GM19099 (cell line): ENCODE data around the gene ITGAE.

Experiments
- POLR2A ChIP-seq: IDR thresholded peaks from 3 replicates; pipeline ENCODE4 v1.6.1; 2011; ENCODE audit warnings: low read depth; ENCODE audit not compliant: insufficient read length; ENCODE audit errors: extremely low read depth

Gene ITGAE, protein sequence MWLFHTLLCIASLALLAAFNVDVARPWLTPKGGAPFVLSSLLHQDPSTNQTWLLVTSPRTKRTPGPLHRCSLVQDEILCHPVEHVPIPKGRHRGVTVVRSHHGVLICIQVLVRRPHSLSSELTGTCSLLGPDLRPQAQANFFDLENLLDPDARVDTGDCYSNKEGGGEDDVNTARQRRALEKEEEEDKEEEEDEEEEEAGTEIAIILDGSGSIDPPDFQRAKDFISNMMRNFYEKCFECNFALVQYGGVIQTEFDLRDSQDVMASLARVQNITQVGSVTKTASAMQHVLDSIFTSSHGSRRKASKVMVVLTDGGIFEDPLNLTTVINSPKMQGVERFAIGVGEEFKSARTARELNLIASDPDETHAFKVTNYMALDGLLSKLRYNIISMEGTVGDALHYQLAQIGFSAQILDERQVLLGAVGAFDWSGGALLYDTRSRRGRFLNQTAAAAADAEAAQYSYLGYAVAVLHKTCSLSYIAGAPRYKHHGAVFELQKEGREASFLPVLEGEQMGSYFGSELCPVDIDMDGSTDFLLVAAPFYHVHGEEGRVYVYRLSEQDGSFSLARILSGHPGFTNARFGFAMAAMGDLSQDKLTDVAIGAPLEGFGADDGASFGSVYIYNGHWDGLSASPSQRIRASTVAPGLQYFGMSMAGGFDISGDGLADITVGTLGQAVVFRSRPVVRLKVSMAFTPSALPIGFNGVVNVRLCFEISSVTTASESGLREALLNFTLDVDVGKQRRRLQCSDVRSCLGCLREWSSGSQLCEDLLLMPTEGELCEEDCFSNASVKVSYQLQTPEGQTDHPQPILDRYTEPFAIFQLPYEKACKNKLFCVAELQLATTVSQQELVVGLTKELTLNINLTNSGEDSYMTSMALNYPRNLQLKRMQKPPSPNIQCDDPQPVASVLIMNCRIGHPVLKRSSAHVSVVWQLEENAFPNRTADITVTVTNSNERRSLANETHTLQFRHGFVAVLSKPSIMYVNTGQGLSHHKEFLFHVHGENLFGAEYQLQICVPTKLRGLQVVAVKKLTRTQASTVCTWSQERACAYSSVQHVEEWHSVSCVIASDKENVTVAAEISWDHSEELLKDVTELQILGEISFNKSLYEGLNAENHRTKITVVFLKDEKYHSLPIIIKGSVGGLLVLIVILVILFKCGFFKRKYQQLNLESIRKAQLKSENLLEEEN

DNA sequence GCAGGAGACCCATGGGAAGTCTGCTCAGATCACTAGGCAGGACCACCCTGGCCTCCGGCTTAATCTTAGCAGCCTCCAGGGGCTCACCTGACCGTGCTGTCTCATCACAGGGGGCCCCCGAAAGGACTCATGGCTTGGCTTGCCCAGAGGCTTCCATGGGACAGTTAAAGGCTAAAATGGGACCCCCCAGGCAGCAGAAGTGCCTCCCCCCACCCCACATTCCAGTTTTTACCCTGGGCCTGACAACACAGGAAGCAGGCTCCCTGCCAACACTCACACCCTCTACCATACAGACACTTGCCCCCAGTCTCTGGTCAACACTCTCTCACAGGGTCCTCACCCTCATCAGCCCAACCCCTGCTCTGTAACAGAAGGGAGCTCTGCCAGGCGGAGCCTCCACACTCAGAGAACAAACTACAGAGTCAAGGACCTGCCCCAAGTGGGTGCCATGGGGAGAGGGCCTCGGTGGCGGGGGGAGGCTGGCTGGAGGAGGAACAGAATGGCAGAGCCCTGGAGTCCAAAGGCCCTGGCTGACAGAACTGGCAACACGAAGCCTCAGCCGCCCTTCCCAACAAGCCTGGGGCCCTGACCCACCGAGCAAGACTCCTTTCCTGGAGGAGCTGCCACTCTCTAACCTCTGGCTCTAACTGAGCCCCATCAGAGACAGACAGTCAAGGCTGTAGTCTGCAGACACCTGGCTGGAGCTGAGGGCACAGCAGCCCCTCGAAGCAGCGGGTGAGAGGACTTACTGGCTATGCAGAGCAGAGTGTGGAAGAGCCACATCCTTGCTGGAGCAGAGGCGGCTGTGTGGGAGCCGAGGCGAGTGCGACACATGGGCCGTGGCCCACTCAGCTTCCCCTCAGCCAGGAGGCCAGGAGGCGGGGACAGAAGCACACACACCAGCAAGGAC lies at the start of gene ITGAE:
Gene ITGAE, minus strand, starts transcription at position 827 of the 910 bp plus-strand sequence. Its CDS starts 44 bp downstream, at position 783.
- no peak for TF ChIP-seq POLR2A

DNA sequence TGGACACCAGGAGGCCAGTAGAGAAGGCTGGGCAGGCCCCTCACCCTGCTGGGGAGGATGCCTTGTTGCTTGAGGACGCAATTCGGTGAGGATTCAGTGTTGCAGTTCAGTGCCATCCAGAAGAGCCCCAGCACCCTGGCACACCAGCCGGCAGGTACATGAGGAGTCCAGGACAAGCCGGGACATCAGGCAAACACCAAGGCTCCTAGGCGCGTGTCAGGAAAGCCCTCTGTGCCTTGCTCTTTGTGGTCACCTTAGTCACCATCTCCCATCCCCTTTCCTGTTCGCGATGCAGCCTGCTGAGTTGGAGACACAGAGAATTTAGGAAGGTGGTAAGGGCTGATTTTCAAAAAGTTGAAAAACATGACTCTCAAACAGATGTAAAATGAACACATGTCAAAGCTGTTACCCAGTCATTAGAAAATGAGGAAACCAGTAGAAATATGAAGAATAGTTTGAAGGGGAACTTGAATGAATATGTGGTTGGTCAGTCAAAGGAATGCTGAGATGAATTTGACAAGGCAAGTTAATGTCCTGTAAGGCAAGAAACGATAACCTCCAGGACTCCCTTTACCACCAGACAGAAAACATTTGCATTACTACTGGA lies 47.3 kb upstream of the ITGAE start:
- no peak for TF ChIP-seq POLR2A

DNA sequence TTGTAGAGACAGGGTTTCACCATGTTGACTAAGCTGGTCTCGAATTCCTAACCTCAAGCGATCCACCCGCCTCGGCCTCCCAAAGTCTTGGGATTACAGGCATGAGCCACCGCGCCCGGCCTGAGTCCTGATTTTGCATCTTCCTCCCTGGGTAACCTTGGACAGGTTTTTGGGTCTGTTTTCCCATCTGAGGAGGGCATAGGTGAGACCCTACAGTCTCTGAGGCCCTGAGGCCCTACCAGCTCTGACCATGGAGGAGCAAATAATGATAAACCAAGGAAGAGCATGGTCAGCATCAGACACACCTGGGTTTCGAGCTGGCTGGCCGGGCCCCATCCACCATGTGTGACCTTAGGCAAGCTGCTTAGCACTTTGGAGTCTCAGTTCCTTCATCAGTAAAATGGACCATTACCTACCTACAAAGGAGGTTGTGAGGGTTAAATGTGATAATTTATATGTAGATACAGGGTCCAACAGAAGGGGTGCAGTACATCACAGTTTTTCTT lies 46.2 kb upstream of the ITGAE start:
- no peak for TF ChIP-seq POLR2A

DNA sequence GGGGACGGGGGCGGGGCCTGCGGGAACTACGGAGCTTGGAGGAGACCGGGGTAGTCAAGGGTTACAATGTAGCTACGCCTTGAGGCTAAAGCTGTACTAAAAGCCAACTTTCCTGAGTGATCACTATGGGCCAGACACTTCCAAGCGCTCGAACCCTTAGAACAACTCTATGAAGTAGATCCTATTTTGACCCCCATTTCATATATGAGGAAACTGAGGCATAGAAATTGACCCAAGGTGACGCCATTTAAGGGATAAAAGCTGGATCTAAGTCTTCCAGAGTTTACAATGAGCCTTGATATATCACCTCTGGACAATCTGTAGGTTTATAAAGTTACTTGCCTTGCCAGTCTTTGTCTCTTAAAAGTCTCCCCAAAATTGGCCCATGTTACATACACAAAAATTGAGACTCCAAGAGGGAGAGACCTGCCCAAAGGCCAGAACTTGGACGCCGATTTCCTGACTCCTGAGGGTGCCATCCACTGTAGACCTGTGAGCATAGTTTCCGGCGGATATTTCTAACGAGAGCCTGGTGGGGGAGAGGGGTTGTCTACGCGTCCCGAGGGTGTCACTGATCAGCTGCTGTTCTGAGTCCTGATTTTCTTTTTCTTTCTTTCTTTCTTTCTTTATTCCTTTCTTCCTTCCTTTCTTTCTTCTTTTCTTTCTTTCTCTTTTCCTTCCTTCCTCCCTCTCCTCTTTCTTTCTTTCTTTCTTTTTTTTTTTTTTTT lies 45.6 kb upstream of the ITGAE start:
- no peak for TF ChIP-seq POLR2A

DNA sequence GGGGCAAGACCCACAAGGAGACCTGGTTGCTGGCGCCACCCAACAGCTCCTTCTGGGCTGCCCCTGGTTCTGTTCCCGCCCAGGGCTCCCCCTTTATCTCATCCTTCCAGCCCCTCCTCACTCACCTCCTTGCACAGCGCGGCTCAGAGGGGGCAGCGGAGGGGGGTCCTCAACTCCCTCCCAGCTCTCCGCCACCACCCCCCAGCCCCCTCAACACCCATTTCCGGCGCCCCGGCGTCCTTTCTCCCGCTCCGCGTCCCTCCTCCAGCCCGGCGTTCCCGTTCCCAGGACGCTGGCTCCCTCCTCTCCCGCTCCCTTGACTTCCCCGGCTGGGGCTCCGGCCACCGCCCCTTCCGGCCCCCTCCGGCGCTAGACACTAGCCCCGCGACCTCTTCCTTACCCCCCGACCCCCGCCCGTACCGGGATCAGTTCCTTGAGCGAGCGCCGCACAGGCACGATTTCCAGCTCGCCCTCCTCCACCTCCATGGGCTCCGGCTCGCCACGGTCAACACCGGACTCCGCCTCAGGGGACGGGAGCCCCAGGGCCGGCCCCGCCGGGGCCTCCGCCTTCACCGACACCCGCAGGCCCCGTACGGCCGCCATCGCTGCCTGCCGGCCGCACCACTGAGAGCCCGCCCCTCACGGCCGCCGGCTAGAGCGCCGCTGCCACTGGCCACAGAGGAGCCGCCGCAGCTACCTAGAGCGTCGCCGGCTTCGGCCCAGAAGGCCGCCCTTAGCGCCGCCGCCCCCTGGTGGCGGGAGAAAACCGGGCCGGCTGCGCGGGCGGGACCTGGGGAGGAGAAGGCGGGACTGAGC lies 44.8 kb upstream of the ITGAE start, which contains the start of gene NCBP3:
Gene NCBP3, minus strand, starts transcription at position 626 of the 816 bp plus-strand sequence. Its CDS starts 23 bp downstream, at position 603.
- peak; percentile 97 for TF ChIP-seq POLR2A

DNA sequence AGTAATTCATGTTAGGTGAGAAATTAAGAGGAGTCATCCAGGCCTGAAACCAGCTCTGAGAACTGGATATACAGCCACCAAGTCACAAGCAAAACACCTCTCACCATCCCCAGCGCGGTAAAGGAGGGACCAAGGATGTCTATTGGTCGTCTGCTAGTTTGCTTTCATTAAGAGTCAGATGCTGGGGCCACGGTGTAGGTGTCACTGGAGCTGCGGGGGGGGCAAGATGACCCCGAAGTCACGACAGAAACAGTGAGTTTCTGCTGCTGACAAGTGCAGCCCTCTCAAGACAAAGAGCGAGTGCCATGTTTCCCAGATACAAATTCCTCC lies 44.3 kb upstream of the ITGAE start:
- no peak for TF ChIP-seq POLR2A

DNA sequence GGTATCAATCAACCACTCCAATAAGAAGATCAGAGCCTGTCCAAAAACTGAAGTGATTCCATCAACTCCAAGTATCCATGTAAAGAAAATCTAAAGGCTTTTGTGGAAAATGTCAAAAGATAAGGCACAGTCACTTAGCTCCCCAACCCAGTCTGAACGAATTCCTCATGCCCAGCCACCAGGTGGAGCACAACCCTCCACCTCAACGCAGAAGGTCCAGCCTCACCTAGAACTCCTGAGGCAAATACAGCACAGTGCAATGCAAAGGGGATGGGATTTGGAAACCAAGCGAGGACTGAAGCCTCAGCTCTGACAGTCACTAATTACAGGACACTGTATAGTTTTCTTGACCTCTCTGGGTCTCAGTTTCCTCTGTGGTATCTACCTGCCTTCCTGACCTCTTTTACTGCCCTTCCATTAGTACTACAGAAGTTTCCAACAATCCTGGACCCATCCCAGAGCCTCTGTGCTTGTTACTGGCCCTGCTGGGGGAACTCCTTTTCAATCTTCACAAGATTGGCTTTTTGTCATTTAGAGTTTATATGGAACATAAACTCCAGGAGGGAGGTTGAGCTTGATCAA lies 43.0 kb upstream of the ITGAE start:
- TF ChIP-seq POLR2A, result no peak

DNA sequence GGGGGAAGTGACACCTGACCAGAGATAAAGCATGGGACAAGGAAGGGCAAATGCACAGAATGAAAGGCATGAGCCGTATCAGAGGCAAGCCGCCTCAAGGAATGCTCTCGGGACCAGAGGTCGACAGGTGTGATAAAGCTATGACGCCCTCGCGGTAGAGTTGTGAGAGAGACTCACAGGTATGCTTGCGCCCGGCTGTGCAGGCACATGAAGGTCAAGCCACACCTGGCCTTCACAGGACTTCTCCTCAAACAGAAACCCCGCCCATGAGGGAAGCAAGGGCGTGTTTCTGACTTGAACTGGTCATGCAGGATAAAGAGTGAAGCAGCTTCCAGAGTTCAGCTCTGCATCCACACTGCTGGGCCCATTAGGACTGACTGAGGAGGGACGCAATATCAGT lies 37.2 kb upstream of the ITGAE start:
- TF ChIP-seq POLR2A, result no peak

DNA sequence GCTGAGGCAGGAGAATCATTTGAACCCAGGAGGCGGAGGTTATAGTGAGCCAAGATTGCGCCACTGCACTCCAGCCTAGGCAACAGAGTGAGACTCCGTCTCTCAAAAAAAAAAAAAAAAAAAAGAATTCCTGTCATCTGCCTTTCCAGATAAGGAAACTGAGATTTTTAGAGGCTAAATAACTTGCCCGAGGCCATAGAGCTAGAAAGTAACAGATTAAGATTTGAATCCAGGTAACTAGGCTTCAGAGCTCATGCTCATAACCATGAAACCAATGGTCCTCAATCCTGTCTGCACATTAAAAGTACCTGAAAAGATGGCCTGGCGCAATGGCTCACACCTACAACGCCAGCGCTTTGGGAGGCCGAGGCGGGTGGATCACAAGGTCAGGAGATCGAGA lies 35.6 kb upstream of the ITGAE start:
- no peak for TF ChIP-seq POLR2A

DNA sequence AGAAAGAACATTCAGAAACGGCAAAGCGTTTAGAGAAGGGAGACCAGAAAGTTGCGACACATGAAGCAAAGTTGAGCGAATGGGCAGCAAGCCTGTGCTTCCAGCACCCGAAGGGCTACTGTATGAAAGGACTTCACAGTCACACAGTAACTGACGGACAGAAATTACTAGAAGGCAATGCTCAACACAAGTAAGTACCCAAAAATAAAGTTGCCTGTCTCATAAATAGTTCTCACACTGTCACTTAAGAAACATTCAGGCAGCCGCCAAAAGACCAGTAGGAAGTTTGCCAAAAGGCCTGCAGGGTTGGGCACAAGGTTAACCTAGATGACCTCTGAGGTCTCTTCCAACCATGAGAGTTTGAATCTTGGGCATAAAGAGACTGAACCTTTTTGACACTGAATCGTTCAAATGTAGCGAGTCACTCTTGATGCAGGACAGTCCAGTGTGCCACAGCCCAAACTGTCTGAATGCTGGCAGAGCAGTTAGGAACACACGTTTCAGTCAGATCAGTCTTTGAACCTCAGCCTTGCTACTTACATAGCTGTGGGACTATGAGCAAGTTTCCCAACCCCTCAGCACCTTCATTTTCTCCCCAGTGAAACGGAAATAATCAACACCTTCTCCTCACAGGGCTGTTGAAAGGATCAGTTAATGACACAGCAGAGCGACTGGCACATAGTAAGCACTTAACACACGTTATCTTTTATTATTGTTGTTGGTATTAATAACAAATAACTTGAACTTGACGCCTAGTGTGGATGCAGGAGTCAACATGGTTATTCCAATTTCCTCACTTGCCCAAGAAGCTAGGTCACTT lies 34.6 kb upstream of the ITGAE start:
- no peak for TF ChIP-seq POLR2A

DNA sequence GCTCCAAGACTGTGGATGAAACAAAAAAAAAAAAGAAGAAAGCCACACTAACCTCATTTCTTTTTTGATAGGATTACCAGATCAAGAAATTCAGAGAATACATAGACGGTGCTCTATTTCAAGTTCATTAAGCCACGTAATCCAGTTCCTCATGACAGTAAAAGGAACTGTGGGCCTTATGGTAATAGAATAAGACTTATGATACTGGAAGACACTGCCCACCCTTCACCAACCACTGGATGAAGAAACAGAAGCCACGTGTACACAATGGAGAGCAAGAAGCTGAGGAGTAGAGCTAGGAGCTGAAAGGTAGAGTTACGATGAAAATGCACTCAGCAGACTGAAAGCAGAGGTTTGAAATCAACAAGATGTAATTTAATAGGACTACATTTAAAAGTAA lies 33.8 kb upstream of the ITGAE start:
- no peak for TF ChIP-seq POLR2A
